ENCODE measurements around the gene CACNB2. TPM values are rescaled to one million over a fixed set of nuclear protein-coding genes. Genes with fewer than 3 reads are reported as not detected.
"Not testable (repeated sequence)": the region's sequence is repeated elsewhere in the genome, so short reads cannot be mapped to it uniquely, and the experiment has no call there.

Gene CACNB2
- total RNA-seq, 2 donors from 2014 or later = 12.5 to 12.7 TPM

DNA sequence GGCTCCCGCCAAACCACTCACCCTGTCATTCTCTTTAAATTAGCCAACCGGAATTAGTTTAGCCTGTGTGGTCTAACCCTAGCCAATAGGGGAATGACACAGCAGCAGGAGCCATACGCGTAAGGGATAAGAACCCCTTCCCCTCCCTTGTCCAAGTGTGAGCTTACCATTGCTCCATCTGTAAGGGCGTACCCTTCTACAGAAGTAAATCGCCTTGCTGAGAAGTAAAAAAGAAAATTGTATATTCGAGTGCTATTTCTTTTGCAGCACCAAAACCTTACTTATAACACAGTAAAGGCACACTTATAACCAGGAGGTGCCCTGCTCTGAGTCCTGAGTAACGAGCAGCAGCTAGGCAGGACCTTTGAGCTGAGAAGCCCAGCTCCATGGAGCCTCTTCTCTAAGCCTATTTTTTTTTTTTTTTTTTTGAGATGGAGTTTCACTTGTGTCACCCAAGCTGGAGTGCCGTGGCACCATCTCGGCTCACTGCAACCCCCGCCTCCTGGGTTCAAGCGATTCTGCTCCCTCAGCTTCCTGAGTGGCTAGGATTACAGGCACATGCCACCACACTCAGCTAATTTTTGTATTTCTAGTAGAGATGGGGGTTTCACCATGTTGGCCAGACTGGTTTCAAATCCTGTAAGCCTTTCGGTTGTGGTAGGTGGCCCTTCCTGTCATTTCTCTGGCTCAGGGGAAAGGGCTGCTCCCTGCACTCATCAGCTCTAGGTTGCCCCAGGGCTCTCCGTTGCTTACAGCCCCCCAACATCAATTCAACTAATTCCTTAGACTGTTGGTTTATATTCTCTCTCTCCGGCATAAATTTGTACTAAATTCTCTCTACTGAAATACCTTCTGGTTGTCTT, 437.8 kb downstream of the CACNB2 start:
- intact Hi-C loops (cut with DNase I) = no loop called here
- ATAC-seq (no peak), DNase-seq (no peak)
- Histone ChIP-seq H3K36me3 (replicated peaks in 1 of 2; ENCODE audit: insufficient read depth in 1 of 2, low read depth in 2 of 2) (no peaks in the 10 kb centered on the region), H3K9me3 (no peaks in the 10 kb centered on the region), H3K27ac (no peak overlapping the region), H3K4me3 (no peak overlapping the region), H3K4me1 (no peaks in the 10 kb centered on the region), H3K27me3 (no peaks in the 10 kb centered on the region)
- TF ChIP-seq, protein P1, sequence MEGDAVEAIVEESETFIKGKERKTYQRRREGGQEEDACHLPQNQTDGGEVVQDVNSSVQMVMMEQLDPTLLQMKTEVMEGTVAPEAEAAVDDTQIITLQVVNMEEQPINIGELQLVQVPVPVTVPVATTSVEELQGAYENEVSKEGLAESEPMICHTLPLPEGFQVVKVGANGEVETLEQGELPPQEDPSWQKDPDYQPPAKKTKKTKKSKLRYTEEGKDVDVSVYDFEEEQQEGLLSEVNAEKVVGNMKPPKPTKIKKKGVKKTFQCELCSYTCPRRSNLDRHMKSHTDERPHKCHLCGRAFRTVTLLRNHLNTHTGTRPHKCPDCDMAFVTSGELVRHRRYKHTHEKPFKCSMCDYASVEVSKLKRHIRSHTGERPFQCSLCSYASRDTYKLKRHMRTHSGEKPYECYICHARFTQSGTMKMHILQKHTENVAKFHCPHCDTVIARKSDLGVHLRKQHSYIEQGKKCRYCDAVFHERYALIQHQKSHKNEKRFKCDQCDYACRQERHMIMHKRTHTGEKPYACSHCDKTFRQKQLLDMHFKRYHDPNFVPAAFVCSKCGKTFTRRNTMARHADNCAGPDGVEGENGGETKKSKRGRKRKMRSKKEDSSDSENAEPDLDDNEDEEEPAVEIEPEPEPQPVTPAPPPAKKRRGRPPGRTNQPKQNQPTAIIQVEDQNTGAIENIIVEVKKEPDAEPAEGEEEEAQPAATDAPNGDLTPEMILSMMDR (IDR thresholded peaks at IDR 0.05) = no peak
- TF ChIP-seq POLR2A (IDR thresholded peaks at IDR 0.05) = no peak
- WGBS, 2 donors = 91 to 98% methylated on average over 14 to 15 of the region's 15 CpGs

DNA sequence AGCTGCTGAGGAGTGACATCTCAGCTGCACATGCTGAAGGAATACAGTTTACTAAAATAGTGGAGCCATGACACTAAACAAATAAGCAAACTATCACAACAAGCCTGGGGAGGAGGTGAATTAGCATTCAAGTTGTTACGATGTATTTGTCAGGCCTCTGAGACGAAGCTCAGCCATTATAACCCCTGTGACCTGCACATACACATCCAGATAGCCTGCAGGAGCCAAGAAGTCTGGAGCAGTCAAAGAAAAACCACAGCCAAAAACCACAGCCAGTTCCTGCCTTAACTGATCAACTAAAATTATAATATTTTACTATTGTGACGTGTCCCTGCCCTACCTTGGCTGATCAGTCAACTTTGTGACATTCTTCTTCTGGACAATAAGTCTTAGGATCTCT, 442.6 kb downstream of the CACNB2 start:
- no peaks in the 10 kb centered on the region for H3K4me1 ChIP-seq
- DNase-seq = no peak
- TF ChIP-seq, protein P1 (IDR thresholded peaks at IDR 0.05) = no peak
- TF ChIP-seq POLR2A (IDR thresholded peaks at IDR 0.05) = no peak
- H3K4me3 ChIP-seq = no peak overlapping the region
- H3K9me3 ChIP-seq = no peaks in the 10 kb centered on the region
- ATAC-seq = no peak
- no peaks in the 10 kb centered on the region for H3K27me3 ChIP-seq
- intact Hi-C loops (cut with DNase I) = no loop called here
- H3K27ac ChIP-seq = no peak overlapping the region
- no peaks in the 10 kb centered on the region for H3K36me3 ChIP-seq (replicated peaks in 1 of 2; ENCODE audit: insufficient read depth in 1 of 2, low read depth in 2 of 2)
- 76 to 97% methylated on average over 3 of the region's 3 CpGs for WGBS, 2 donors

DNA sequence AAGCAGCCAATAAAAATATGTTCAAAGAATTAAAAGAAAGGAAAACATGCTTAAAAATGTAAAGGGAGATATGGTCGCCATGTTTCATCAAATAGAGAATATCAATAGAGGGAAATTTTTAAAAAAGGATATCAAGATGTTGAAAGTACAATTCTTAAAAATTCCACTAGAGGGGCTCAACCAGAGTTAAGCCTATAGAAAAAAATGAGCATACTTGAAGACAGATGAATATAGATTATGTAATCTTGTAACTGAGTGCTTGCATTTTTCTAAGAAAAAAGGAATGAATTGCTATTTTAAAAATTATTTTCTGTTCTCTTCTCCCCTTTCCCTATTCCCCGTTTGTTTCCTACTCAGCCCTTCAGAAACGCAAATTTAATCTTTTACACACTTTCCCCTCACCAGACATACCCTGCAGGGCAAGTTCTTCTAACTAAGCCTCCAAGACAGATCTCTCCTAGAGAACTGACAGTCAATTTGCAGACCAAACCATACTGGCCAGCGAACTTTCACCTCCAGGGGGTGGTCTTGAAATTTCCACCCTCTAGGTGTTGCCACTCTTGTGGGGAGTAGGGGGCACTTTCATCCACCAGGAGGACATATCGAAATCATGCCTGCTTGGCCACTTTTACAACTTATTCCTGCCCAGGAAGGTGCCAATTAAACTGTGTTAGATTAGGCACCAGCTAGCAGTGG, 443.5 kb downstream of the CACNB2 start:
- no peak for ATAC-seq
- H3K36me3 ChIP-seq (replicated peaks in 1 of 2; ENCODE audit: insufficient read depth in 1 of 2, low read depth in 2 of 2) = no peaks in the 10 kb centered on the region
- WGBS, 2 donors = 91 to 94% methylated on average over 5 of the region's 5 CpGs
- no peak for DNase-seq
- H3K27ac ChIP-seq = no peak overlapping the region
- TF ChIP-seq, protein P1 (IDR thresholded peaks at IDR 0.05) = peak in 2 of 7 experiments; percentile 12 to 16
- TF ChIP-seq POLR2A (IDR thresholded peaks at IDR 0.05) = no peak
- H3K9me3 ChIP-seq = no peaks in the 10 kb centered on the region
- no peaks in the 10 kb centered on the region for H3K4me1 ChIP-seq
- H3K27me3 ChIP-seq = no peaks in the 10 kb centered on the region
- intact Hi-C loops (cut with DNase I) = no loop called here
- H3K4me3 ChIP-seq = no peak overlapping the region

DNA sequence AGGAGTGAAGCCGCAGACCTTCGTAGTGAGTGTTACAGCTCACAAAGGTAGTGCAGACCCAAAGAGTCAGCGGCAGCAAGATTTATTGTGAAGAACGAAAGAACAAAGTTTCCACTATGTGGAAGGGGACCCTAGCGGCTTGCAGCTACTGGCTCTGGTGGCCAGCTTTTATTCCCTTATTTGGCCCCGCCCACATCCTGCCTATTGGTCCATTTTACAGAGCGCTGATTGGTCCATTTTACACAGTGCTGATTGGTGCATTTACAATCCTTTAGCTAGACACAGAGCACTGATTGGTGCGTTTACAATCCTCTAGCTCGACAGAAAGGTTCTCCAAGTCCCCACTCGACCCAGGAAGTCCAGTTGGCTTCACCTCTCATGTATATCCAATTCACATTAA, 446.4 kb downstream of the CACNB2 start:
- H3K4me1 ChIP-seq; ATAC-seq; H3K36me3 ChIP-seq (replicated peaks in 1 of 2; ENCODE audit: insufficient read depth in 1 of 2, low read depth in 2 of 2); H3K27me3 ChIP-seq; DNase-seq; H3K9me3 ChIP-seq; intact Hi-C loops (cut with DNase I); H3K4me3 ChIP-seq; H3K27ac ChIP-seq: not testable (repeated sequence)
- WGBS, 2 donors = 96 to 99% methylated on average over 10 of the region's 10 CpGs

DNA sequence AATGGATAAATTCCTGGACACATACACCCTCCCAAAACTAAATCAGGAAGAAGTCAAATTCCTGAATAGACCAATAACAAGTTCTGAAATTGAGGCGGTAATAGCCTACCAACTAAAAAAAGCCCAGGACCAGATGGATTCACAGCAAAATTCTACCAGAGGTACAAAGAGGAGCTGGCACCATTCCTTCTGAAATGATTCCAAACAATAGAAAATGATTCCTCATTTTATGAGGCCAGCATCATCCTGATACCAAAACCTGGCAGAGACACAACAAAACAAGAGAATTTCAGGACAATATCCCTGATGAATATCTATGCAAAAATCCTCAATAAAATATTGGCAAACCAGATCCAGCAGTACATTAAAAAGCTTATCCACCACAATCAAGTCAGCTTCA, 450.9 kb downstream of the CACNB2 start:
- 93 to 100% methylated on average over 1 of the region's 1 CpG for WGBS, 2 donors
- H3K4me3 ChIP-seq; H3K27ac ChIP-seq; H3K4me1 ChIP-seq; H3K27me3 ChIP-seq; DNase-seq; H3K9me3 ChIP-seq; ATAC-seq; H3K36me3 ChIP-seq (replicated peaks in 1 of 2; ENCODE audit: insufficient read depth in 1 of 2, low read depth in 2 of 2); intact Hi-C loops (cut with DNase I): not testable (repeated sequence)

Other genes starting within 250 kb of the CACNB2 start
- gene SLC39A12, start 188.5 kb upstream of the CACNB2 start, total RNA-seq = not detected